Measurements from ENCODE around the gene FAM187B.

FAM187B gene

GRCh38 chr19:35256566-35256965 lies 28.0 kb upstream of the FAM187B start:
- no peak for DNase-seq (ENCODE audit: extremely low spot score)
- POLR2A ChIA-PET = interaction anchor here (0.7 kb wide), 1 partner anchor 9 kb away, joined by 3 read pairs; no protein-coding TSS in a partner anchor
- CTCF ChIA-PET = interaction anchor here (0.8 to 1.1 kb wide), 3 partner anchors 8 to 213 kb away, joined by 3 read pairs; no protein-coding TSS in a partner anchor
- TF ChIP-seq CTCF (IDR thresholded peaks at IDR 0.05; ENCODE audit: control extremely low read depth, extremely low read depth, low read depth, missing control alignments) = no peak

GRCh38 chr19:35254341-35255297 lies 26.1 kb upstream of the FAM187B start:
- DNase-seq (ENCODE audit: extremely low spot score) = no peak
- TF ChIP-seq CTCF (IDR thresholded peaks at IDR 0.05; ENCODE audit: control extremely low read depth, extremely low read depth, low read depth, missing control alignments) = no peak
- ChIA-PET POLR2A (no interaction called here), CTCF (interaction anchor here (1.1 kb wide), 1 partner anchor 11 kb away, joined by 3 read pairs; no protein-coding TSS in a partner anchor)

GRCh38 chr19:35253316-35254286 lies 25.1 kb upstream of the FAM187B start:
- no peak for TF ChIP-seq CTCF (IDR thresholded peaks at IDR 0.05; ENCODE audit: control extremely low read depth, extremely low read depth, low read depth, missing control alignments)
- CTCF ChIA-PET = no interaction called here
- POLR2A ChIA-PET = no interaction called here
- DNase-seq (ENCODE audit: extremely low spot score) = peak; percentile 3

GRCh38 chr19:35251456-35251855 lies 22.9 kb upstream of the FAM187B start:
- ChIA-PET POLR2A (no interaction called here), CTCF (interaction anchor here (1.2 to 1.5 kb wide), 4 partner anchors 10 to 110 kb away, joined by 3 to 6 read pairs (median 4); partner anchors contain the start of gene USF2)
- DNase-seq (ENCODE audit: extremely low spot score) = peak; percentile 5
- no peak for TF ChIP-seq CTCF (IDR thresholded peaks at IDR 0.05; ENCODE audit: control extremely low read depth, extremely low read depth, low read depth, missing control alignments)

GRCh38 chr19:35249848-35250711 lies 21.5 kb upstream of the FAM187B start:
- no peak for TF ChIP-seq CTCF (IDR thresholded peaks at IDR 0.05; ENCODE audit: control extremely low read depth, extremely low read depth, low read depth, missing control alignments)
- CTCF ChIA-PET = interaction anchor here (1.2 to 1.5 kb wide), 4 partner anchors 8 to 109 kb away, joined by 3 to 6 read pairs (median 4); partner anchors contain the start of gene USF2
- POLR2A ChIA-PET = interaction anchor here (0.6 kb wide), 1 partner anchor 113 kb away, joined by 3 read pairs; no protein-coding TSS in a partner anchor
- DNase-seq (ENCODE audit: extremely low spot score) = peak; percentile 8
